Measurements from ENCODE around the gene DKK2.
"Not testable (repeated sequence)": the region's sequence is repeated elsewhere in the genome, so short reads cannot be mapped to it uniquely, and the experiment has no call there.

The DKK2 gene

DNA sequence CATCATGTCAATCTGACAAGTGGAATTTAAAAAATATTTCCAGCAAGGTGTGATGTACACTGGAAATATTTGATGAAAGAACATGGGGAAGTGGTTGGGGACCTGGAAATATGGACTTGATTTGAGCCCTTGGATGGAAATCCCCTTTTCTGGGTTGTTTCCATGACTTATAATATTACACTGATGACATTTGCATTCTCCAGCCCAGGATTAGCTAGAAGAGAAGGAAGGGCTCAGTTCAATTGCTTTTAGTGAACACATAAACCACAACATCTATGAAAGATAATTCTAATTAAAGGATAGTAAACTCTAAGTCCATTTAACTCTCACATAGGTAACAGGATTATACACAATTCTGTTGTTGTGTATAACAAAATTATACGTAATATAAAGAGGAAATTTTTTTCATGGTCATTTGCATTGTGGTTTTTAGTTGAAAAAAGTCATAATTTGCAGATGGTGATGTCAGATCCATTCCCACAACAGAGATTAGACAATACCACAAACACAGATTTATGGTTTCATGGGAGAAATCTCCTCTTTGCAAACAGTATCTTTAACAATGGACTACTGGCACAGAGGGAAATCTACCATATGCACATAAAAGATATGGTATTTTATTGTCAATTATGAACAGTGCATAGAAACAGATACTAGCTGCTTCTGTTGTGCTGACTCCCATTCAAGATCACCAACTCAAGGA is 126.5 kb downstream of the DKK2 start:
- DNase-seq (ENCODE audit: low read depth): no peak

DNA sequence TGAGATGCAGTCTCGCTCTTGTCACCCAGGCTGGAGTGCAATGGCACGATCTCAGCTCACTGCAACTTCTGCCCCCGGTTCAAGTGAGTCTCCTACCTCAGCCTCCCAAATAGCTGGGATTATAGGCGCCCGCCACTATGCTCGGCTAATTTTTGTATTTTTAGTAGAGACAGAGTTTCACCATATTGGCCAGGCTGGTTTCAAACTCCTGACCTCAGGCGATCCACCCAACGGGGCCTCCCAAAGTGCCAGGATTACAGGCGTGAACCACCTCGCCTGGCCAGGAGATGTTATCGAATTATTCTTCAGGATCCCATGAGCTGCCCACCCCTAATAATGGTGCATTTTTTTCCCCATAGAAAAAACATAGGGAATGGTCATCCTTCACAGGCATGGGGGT is 128.1 kb downstream of the DKK2 start:
- DNase-seq (ENCODE audit: low read depth): not testable (repeated sequence)

DNA sequence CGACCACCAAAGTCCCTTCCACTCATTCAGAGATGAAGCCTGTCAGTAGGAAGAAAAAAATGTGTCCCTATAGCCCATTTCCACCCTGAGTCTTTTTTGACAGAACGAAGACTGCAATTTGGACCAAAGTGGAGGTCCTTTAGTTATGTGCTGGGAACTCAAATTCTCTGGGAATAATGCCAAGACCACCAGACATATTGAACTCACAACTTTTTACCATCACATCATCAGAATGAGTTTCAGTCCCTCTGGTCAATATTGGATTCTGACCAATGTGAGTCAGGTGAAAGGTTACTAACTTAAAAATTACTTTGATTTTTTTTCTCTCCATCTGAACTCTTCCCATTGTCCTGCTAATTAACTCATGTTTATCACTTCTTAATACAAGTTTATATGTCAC is 128.9 kb downstream of the DKK2 start:
- no peak for DNase-seq (ENCODE audit: low read depth)

DNA sequence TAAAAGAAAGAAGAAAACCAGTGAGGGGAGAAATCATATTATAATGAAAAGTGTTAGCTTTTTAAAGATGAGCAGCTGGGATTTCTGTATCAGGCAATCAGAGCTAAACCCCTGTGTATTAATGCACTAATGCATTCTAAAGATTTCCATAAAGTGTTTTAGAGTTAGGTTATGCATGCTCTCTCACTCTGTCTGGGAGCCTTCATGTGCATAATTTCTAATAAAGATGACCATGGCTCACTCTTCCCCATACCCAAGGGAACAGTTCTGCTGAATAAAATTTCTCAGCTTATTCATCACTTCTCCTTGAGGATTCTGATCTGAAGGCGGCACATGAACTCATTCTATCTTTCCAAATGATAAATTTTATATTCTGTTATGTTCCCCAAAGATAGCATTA is 129.4 kb downstream of the DKK2 start:
- DNase-seq (ENCODE audit: low read depth): no peak

DNA sequence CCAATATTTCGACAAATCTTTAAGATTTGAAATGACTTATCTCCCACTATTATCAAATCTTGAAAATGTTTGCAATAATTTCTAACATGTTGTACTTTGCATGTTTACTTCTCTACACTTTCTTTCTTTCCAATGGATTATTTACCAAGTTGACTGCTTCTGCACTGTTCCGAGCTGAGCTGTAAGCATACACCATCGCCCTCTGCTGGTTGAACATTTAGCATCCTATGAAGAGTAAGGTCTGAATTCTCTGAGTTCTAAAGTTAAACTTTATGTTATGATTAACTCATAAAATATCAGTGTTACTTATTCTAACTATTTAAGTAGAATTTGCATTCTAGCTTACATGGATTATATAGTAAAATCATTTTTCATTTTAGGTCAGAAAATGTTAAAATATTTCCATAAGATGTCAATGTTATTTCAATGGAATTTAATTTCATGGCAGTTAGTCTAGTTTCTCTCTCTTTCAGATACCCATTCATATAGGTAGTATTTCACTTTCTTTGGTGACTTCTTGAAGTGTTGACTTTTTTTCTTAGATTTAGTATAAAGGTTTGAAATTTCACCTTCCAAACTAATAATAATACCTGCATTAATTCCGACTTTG is 137.4 kb downstream of the DKK2 start:
- DNase-seq (ENCODE audit: low read depth): peak; percentile 73

DNA sequence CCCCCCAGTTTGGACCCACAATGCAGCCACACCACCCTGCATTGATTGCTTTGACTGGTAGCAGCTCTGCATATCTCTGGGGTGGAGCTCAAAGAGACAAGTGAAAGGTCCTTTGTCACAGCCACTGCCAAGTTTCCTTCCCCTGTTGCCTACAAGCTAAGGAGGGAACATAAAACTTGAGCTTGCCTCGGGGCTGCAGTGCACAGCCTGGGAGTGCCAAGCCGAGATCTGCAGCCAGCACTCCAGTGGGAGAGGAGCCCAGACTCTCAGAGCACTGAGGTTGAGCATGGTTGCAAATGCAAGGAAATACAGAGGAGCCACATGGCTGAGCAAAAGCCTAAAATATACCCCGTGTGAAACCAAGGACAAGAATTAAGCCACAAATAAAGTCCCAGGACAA is 142.2 kb downstream of the DKK2 start:
- no peak for DNase-seq (ENCODE audit: low read depth)

DNA sequence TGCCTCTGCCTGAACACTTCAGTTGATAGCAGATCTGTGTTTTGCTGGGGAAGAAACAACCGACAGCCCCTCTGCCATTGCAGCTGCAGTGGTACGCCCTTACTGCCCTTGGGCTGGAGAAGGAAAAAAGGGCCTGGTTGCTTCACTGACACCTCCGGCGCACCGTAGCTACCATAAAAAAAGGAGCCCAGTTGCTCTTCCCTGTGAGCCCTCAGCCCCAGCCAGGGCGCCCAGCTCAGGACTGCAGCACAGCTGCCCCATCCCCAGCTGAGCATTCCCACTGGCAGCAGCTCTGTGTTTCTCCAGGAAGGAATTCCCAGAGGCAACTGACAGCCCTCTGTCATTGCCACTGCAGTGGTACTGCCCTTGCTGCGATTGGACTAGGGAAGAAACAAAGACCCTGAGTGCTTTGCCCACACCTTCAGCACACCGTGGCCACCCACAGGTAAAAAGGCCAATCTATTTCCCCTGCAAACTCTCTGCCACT is 142.7 kb downstream of the DKK2 start:
- DNase-seq (ENCODE audit: low read depth): no peak

DNA sequence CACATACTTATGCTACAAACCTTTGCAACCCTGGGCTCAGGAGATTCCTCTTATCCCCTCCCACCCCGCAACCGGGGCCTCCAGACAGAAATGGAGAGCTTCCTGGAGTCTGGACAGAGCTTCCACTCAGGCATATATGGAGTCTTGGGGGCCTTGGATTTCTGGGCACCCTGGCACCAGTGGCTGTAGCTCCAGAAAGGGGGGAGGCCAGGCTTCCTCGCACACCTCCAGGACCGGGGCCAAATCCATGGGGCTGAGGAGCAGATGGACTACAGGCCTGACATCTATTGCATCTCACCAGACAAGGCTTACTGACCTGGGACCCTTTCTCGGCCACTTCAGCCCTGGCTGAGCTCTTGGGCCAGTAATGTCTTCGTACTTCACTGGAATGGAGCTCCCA is 143.3 kb downstream of the DKK2 start:
- DNase-seq (ENCODE audit: low read depth): no peak

DNA sequence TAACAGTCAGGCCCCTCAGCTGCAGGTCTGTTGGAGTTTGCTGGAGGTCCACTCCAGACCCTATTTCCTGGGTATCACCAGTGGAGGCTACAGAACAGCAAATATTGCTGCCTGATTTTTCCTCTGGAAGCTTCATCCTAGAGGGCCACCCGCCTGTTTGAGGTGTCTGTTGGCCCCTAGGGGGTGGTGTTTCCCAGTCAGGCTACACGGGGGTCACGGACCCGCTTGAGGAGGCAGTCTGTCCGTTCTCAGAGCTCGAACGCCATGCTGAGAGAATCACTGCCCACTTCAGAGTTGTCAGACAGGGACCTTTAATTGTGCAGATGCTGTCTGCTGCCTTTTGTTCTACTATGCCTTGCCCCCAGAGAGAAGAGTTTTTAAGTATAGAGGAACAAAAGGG is 160.8 kb downstream of the DKK2 start:
- no peak for DNase-seq (ENCODE audit: low read depth)

Measured in iris pigment epithelial cell (primary cell).